Common myeloid progenitor, CD34-positive (primary cell): ENCODE data around the gene GET4.

ENCODE experiments used
- CTCF ChIA-PET: fragments of 350-600 bp; sonication (Branson Sonifier 250); formaldehyde crosslinking; loops from one replicate; lab custom pipeline; 2021; ENCODE audit warnings: antibody characterized with exemption; lab: Charles Lee
- POLR2A ChIA-PET: fragments of 350-600 bp; sonication (Branson Sonifier 250); formaldehyde crosslinking; loops from one replicate; lab custom pipeline; 2021; ENCODE audit warnings: antibody characterized with exemption; lab: Charles Lee
- DNase-seq, 3 donors: peaks; one replicate each; pipeline versions ENCODE4 v3.0.0 to v3.0.0-alpha.2; 2013
- H3K27ac ChIP-seq, 2 experiments: 1 replicate in 1 of 2; 2 replicates in 1 of 2; pipeline ENCODE4 v1.7.0; 2013; ENCODE audit warnings: inconsistent platforms in 2 of 2, low read length in 2 of 2, mild to moderate bottlenecking in 2 of 2, low read depth in 1 of 2, moderate library complexity in 1 of 2; ENCODE audit not compliant: severe bottlenecking in 2 of 2, insufficient read depth in 1 of 2, poor library complexity in 1 of 2
- H3K27me3 ChIP-seq, 5 experiments: replicated peaks in 2 of 5; 1 replicate in 3 of 5; 2 replicates in 2 of 5; pipeline versions ENCODE4 v1.6.1 to v1.7.0; 2013; ENCODE audit warnings: low read length in 4 of 5, mild to moderate bottlenecking in 2 of 5, moderate library complexity in 2 of 5, inconsistent platforms in 1 of 5; ENCODE audit not compliant: insufficient read depth in 5 of 5, control insufficient read depth in 4 of 5
- H3K36me3 ChIP-seq, 4 experiments: 1 replicate in 2 of 4; 2 replicates in 2 of 4; pipeline versions ENCODE4 v1.6.1 to v1.7.0; 2013; ENCODE audit warnings: low read length in 3 of 4, control low read depth in 1 of 4, mild to moderate bottlenecking in 1 of 4; ENCODE audit not compliant: control insufficient read depth in 4 of 4, insufficient read depth in 4 of 4
- H3K4me1 ChIP-seq, 4 experiments: 1 replicate in 3 of 4; 2 replicates in 1 of 4; pipeline versions ENCODE4 v1.6.1 to v1.7.1; 2013; ENCODE audit warnings: low read length in 3 of 4, mild to moderate bottlenecking in 3 of 4, control low read depth in 1 of 4, inconsistent platforms in 1 of 4, moderate library complexity in 1 of 4; ENCODE audit not compliant: control insufficient read depth in 4 of 4, insufficient read depth in 4 of 4; ENCODE audit errors: control extremely low read depth in 1 of 4
- H3K4me3 ChIP-seq, 7 experiments: 1 replicate in 4 of 7; 2 replicates in 3 of 7; pipeline versions ENCODE4 v1.5.1 to v1.7.0; 2013; ENCODE audit warnings: mild to moderate bottlenecking in 7 of 7, low read length in 6 of 7, moderate library complexity in 6 of 7, inconsistent platforms in 2 of 7, low read depth in 2 of 7, control low read depth in 1 of 7; ENCODE audit not compliant: insufficient read depth in 4 of 7, control insufficient read depth in 1 of 7; ENCODE audit errors: extremely low read depth in 1 of 7
- H3K9me3 ChIP-seq, 5 experiments: 1 replicate in 4 of 5; 2 replicates in 1 of 5; pipeline versions ENCODE4 v1.6.1 to v1.7.1; 2013; ENCODE audit warnings: low read length in 4 of 5, mild to moderate bottlenecking in 2 of 5, inconsistent platforms in 1 of 5, low read depth in 1 of 5, moderate library complexity in 1 of 5; ENCODE audit not compliant: control insufficient read depth in 4 of 5, insufficient read depth in 2 of 5; ENCODE audit errors: control extremely low read depth in 1 of 5
- WGBS: methylation state at CpG from one replicate; pipeline ENCODE4 v1.1.5; 2013; ENCODE audit not compliant: insufficient coverage; 5-methylcytosine and 5-hydroxymethylcytosine counted together

The GET4 gene

DNA sequence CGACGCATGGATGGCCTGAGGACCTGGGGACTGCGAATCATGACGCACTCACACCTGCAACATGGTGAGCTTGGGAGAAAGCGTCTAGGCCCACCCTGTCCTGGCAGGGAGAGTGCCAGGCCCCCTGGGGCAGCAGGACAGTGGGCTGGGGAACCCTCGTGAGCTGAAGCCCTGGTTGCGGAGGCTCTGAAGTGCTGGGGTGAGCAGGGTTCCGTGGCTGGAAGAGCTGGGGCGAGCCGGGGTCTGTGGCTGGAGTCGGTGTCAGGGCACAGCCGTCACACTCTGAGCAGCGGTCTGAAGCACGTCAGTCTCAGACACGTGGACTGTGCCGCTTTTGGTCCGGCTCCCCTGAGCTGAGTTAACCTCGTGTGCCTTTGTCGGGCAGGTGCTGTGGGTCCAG, 39.4 kb upstream of the GET4 start:
- Histone ChIP-seq H3K36me3 (peaks cover 5 to 21% (median 14%) of the 10 kb centered on the region in 4 experiments), H3K27ac (no peak overlapping the region), H3K27me3 (no peaks in the 10 kb centered on the region), H3K4me1 (peaks cover 3 to 19% (median 15%) of the 10 kb centered on the region in 4 experiments), H3K9me3 (no peaks in the 10 kb centered on the region), H3K4me3 (no peak overlapping the region)
- ChIA-PET POLR2A (no interaction called here), CTCF (interaction anchor here (0.9 to 1.7 kb wide), 6 partner anchors 8 to 39 kb away, joined by 3 to 5 read pairs (median 4); partner anchors contain the start of gene GET4)
- 97% methylated on average over 17 of the region's 19 CpGs for WGBS
- no peak for DNase-seq

DNA sequence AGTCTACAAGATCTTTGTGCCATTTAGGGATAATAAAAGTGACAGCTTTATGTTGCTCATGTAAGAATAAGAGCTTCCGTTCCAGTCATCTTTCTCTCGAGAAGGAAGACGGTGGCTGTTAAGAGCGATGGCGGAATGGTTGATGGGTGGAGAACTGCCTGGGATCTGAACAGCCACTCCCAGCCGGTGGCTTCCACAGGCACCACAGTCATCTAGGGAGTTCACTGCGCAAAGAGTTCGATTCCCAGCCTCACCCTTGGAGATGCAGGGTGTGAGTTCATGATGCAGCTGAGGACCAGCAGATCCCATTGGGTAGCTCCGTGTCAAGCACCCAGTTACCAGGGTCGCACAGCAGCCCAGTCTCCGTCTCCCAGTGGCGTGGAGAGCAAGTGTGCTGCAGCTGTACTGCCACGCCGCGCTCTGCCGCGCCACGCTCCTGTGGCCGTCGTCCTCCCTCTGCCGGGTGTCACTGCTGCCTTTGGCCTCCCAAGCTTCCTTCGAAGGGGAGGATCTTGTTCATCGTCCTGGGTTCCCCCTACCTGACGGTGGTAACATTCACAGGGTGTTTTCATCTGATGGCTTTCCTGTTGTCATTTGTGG, 36.3 kb upstream of the GET4 start:
- CTCF ChIA-PET = interaction anchor here (1.4 kb wide), 1 partner anchor 35 kb away, joined by 4 read pairs; no protein-coding TSS in a partner anchor
- 92% methylated on average over 22 of the region's 24 CpGs for WGBS

DNA sequence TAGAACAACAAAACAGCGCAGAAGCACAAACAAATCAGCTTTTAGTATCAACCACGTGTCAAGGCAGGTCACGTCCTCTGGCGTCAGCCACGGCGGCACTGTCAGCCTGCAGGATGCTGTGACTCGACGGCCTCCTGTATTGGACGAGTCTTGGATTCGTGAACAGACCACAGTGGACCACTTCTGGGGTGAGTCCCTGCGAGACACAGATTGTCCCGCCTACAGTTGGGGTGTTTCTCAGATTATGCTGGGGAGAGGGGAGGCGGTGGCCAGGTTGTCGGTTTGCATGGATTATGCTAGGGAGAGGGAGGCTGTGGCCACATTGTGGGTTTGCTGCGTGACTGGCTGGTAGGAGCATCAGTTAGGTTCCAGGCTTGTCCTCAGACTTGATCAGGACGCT, 34.4 kb upstream of the GET4 start:
- POLR2A ChIA-PET = no interaction called here
- Histone ChIP-seq H3K36me3 (peaks cover 6 to 56% (median 37%) of the 10 kb centered on the region in 4 experiments), H3K27ac (no peak overlapping the region)

More for the DNA sequence above, 36.3 kb upstream of the GET4 start:
- H3K36me3 ChIP-seq = peaks cover 6 to 47% (median 37%) of the 10 kb centered on the region in 4 experiments
- no peaks in the 10 kb centered on the region for H3K27me3 ChIP-seq
- H3K27ac ChIP-seq = no peak overlapping the region
- no peaks in the 10 kb centered on the region for H3K9me3 ChIP-seq
- H3K4me3 ChIP-seq = no peak overlapping the region
- POLR2A ChIA-PET = no interaction called here
- DNase-seq = no peak
- peaks cover 0 to 8% (median 6%) of the 10 kb centered on the region in 4 experiments for H3K4me1 ChIP-seq

DNA sequence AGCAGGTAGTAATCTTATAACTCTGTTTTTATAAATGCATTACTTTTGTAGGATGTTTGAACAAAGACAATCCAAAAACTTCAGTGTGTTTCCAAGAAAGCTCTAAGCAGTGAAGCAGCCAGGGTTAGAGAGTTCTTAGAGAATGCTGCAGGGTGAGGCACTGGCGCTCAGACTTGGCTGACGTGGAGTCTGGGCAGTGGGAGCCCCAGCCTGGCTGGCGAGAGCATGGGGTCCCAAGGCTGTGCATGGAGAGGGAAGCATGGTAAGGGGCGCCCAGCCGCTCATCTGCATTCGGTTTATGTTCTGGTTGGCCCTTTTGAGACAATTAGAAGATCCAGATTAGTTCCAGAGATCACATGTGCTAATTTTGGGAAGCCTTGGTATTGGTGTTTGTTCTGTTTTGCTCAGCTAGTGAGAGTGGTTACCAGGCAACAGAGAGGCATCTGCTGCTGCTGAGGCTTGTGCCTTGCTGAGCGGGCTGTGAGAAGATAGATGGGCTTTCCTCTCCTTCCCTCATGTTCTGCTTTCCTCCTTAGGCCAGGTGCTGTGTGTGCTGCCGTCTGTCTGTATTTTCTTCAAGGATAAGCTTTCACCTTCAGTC, 33.8 kb upstream of the GET4 start:
- POLR2A ChIA-PET = no interaction called here

More for the DNA sequence above, 34.4 kb upstream of the GET4 start:
- Histone ChIP-seq H3K4me1 (no peaks in the 10 kb centered on the region), H3K27me3 (no peaks in the 10 kb centered on the region), H3K9me3 (peaks cover 0 to under 1% (median 0%) of the 10 kb centered on the region in 5 experiments), H3K4me3 (no peak overlapping the region)
- 97% methylated on average over 15 of the region's 16 CpGs for WGBS
- no peak for DNase-seq
- CTCF ChIA-PET = no interaction called here

DNA sequence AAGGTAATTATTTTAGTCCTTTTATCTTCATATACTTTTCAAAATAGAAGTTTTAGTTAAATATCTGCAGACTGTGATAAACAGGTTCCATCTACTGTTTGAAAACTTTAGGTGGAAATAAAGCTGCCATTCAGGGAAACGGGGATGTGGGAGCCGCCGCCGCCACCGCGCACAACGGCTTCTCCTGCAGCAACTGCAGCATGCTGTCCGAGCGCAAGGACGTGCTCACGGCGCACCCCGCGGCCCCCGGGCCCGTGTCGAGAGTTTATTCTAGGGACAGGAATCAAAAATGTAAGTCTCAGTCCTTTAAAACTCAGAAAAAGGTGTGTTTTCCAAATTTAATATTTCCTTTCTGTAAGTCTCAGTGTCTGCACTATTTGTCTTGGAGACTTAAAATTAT, 33.1 kb upstream of the GET4 start:
- no peaks in the 10 kb centered on the region for H3K4me1 ChIP-seq
- WGBS = 97% methylated on average over 16 of the region's 17 CpGs
- POLR2A ChIA-PET = no interaction called here
- no peak overlapping the region for H3K27ac ChIP-seq
- H3K27me3 ChIP-seq = no peaks in the 10 kb centered on the region
- DNase-seq = no peak
- H3K9me3 ChIP-seq = peaks cover 0 to 5% (median 0%) of the 10 kb centered on the region in 5 experiments
- CTCF ChIA-PET = interaction anchor here (2.1 kb wide), 1 partner anchor 10 kb away, joined by 4 read pairs; no protein-coding TSS in a partner anchor
- peaks cover 6 to 59% (median 38%) of the 10 kb centered on the region in 4 experiments for H3K36me3 ChIP-seq
- H3K4me3 ChIP-seq = no peak overlapping the region

More for the DNA sequence above, 33.8 kb upstream of the GET4 start:
- DNase-seq = peak in 2 of 3 donors; percentile 17 to 20
- H3K27ac ChIP-seq = no peak overlapping the region
- H3K27me3 ChIP-seq = no peaks in the 10 kb centered on the region
- H3K36me3 ChIP-seq = peaks cover 6 to 56% (median 37%) of the 10 kb centered on the region in 4 experiments
- WGBS = 99% methylated on average over 6 of the region's 8 CpGs
- CTCF ChIA-PET = interaction anchor here (2.1 kb wide), 1 partner anchor 9 kb away, joined by 4 read pairs; no protein-coding TSS in a partner anchor
- H3K9me3 ChIP-seq = peaks cover 0 to 2% (median 0%) of the 10 kb centered on the region in 5 experiments
- H3K4me3 ChIP-seq = no peak overlapping the region
- H3K4me1 ChIP-seq = no peaks in the 10 kb centered on the region

DNA sequence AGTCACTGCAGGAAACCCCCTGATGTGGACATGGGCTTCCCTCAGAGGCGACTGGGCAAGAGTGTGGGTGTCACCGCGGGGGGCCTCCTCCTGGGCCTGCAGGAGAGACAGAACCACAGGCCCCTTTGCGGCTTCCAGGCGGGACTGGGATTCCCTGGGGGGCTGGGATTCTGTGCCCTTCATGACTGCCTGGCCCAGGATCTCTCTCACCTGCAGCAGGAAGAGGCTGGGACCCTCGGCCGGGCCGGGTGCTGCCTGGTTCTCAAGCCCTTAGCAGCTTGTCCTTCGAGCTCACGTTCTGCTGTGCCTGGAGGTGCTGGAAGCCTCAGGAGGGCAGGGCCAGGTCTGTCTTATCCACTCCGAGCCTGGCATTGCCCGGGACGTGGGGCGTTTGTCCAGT, 32.3 kb upstream of the GET4 start:
- Histone ChIP-seq H3K36me3 (peaks cover 8 to 55% (median 37%) of the 10 kb centered on the region in 4 experiments), H3K4me1 (no peaks in the 10 kb centered on the region), H3K27me3 (no peaks in the 10 kb centered on the region), H3K4me3 (no peak overlapping the region), H3K9me3 (peaks cover 0 to 5% (median 2%) of the 10 kb centered on the region in 5 experiments), H3K27ac (no peak overlapping the region)
- no peak for DNase-seq
- 92% methylated on average over 14 of the region's 14 CpGs for WGBS
- POLR2A ChIA-PET = no interaction called here
- CTCF ChIA-PET = interaction anchor here (1.0 to 2.1 kb wide), 2 partner anchors 8 to 11 kb away, joined by 3 to 4 read pairs; no protein-coding TSS in a partner anchor

DNA sequence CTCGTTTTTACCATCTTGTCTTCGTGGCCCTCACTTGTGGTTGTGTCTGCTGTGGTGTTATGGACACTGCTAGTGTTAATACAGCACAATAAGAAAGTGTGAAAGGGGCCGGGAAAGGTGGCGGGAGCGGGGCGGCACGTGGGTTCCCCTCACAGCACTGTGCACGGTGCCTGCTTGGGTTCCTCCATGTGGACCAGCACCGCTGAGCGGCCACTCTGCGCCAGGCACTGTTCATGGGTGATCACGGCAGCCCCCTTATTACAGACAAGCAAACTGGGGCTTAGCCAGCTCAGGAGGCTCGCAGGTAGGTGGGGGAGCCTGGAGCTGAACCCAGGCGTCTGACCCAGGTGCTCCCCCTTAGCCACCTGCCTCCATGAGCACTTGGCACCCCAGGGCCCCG, 31.8 kb upstream of the GET4 start:
- CTCF ChIA-PET = interaction anchor here (1.0 kb wide), 1 partner anchor 8 kb away, joined by 3 read pairs; no protein-coding TSS in a partner anchor
- H3K4me3 ChIP-seq = no peak overlapping the region
- POLR2A ChIA-PET = no interaction called here
- H3K4me1 ChIP-seq = no peaks in the 10 kb centered on the region
- peaks cover 0 to 5% (median 2%) of the 10 kb centered on the region in 5 experiments for H3K9me3 ChIP-seq
- 100% methylated on average over 9 of the region's 15 CpGs for WGBS
- H3K27me3 ChIP-seq = no peaks in the 10 kb centered on the region
- H3K36me3 ChIP-seq = peaks cover 10 to 56% (median 40%) of the 10 kb centered on the region in 4 experiments
- no peak overlapping the region for H3K27ac ChIP-seq
- no peak for DNase-seq
